ENCODE results near the gene MPP2.
"Not testable (repeated sequence)": the region's sequence is repeated elsewhere in the genome, so short reads cannot be mapped to it uniquely, and the experiment has no call there.

The MPP2 gene

GRCh38 chr17:43928609-43929008 is 21.3 kb upstream of the MPP2 start:
- DNase-seq: no peak

- DNase-seq: not testable (repeated sequence)
Observed at GRCh38 chr17:43927929-43928328, 20.6 kb upstream of the MPP2 start.

- DNase-seq: no peak
Observed at GRCh38 chr17:43927060-43927864, 19.9 kb upstream of the MPP2 start.

GRCh38 chr17:43924558-43924957 is 17.2 kb upstream of the MPP2 start:
- no peak for DNase-seq

- DNase-seq: no peak
Observed at GRCh38 chr17:43920500-43921095, 13.3 kb upstream of the MPP2 start.

GRCh38 chr17:43918026-43918389 is 10.7 kb upstream of the MPP2 start:
- no peak for DNase-seq

GRCh38 chr17:43917348-43918025 is 10.2 kb upstream of the MPP2 start:
- DNase-seq: no peak

GRCh38 chr17:43917016-43917347 is 9.6 kb upstream of the MPP2 start:
- DNase-seq: no peak

GRCh38 chr17:43916385-43916784 is 9.0 kb upstream of the MPP2 start:
- DNase-seq: no peak

- no peak for DNase-seq
Observed at GRCh38 chr17:43915559-43915958, 8.2 kb upstream of the MPP2 start.

GRCh38 chr17:43914451-43914850 is 7.1 kb upstream of the MPP2 start:
- no peak for DNase-seq

GRCh38 chr17:43913584-43913983 is 6.2 kb upstream of the MPP2 start:
- no peak for DNase-seq

- DNase-seq: no peak
Observed at GRCh38 chr17:43912635-43913304, 5.4 kb upstream of the MPP2 start.

GRCh38 chr17:43911904-43912303 is 4.6 kb upstream of the MPP2 start:
- no peak for DNase-seq

GRCh38 chr17:43909537-43910231 is 2.3 kb upstream of the MPP2 start:
- no peak for DNase-seq

- DNase-seq: no peak
Observed at GRCh38 chr17:43907998-43908721, 824 bp upstream of the MPP2 start.

GRCh38 chr17:43906951-43907424 is 348 bp downstream of the MPP2 start:
- no peak for DNase-seq

GRCh38 chr17:43905985-43906852 is 1.1 kb downstream of the MPP2 start:
- DNase-seq: no peak

GRCh38 chr17:43905400-43905984 is 1.8 kb downstream of the MPP2 start:
- DNase-seq: no peak

GRCh38 chr17:43901861-43902589 is 5.3 kb downstream of the MPP2 start:
- no peak for DNase-seq

Measured in SW 1271 (cell line).